GM18519 (cell line): ENCODE measurements around the gene ADSL.

Source experiments
- ATAC-seq: cut with Tn5 transposase; IDR thresholded peaks from one replicate; pipeline ENCODE4 v1.9.1; 2021; ENCODE audit warnings: mild to moderate bottlenecking, moderate library complexity; ENCODE audit not compliant: unreplicated experiment, low FRiP score

ADSL gene

GRCh38 chr22:40415531-40416266 is 69.4 kb downstream of the ADSL start:
- ATAC-seq, result no peak

GRCh38 chr22:40416267-40416570 is 69.9 kb downstream of the ADSL start:
- no peak for ATAC-seq

- ATAC-seq, result no peak
These were observed 70.3 kb downstream of the ADSL start for GRCh38 chr22:40416636-40417035.

- no peak for ATAC-seq
These were observed 70.7 kb downstream of the ADSL start for GRCh38 chr22:40417041-40417440.

DNA sequence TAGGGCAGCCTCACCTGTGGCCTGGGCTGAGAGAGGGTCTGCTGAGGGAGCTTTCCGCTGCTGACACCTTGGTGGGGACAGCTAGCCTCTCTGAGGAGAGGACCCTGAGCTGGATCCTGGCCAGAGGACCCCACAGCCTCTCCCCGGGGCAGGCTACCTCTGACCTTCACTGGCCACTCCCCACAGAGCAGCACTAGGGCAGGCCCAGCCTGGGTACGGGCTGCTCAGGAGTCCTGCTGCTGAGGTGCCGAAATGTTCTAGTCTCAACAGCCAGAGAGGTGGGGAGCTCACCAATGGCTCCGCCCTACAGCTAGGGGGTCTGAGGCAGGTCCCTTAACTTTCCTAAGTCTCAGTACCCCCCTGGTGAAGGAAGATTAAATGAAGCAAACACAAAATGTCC is 71.6 kb downstream of the ADSL start:
- ATAC-seq, result no peak

DNA sequence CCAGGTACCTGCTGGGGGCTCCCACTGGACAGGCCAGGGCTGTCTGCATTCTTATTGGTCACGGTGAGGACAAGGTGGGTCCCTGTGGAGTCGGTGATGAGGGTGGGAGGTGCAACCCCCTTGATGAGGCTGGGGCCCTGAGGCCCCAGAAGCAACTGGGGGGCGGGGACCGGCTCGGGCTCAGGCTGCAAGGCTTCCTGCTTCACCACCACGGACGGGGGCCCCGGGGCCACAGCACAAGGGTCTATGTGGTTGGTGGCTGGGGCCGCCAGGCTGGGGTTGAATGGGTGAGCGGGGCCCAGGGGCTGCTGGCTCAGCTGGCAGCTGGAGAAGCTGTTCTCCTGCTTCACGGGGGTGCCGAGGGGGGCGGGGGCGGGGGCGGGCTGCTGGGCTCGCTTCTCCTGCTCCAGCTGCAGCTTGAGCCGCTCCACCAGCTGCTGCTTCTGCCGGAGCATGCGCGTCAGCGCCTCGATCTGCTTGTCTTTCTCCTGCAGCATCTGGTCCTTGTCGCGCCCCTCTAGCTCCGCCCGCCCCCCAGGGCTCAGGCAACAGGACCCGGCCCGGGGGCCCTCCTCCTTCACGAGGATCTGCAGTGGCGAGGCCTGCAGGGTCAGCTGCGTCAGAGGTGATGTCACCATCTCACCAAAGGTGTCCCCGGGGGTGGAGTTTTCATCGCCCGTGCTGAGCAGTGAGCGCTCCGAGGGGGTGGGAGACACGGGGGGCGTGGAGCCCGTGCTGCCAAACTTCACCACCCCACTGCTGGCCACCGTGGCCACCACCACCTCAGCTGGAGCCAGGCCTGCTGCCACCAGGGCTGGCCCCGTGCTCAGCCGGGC is 72.3 kb downstream of the ADSL start:
- no peak for ATAC-seq

- ATAC-seq, result no peak
These were observed 73.4 kb downstream of the ADSL start for GRCh38 chr22:40419718-40420117.

- no peak for ATAC-seq
These were observed 74.2 kb downstream of the ADSL start for GRCh38 chr22:40420341-40421081.

DNA sequence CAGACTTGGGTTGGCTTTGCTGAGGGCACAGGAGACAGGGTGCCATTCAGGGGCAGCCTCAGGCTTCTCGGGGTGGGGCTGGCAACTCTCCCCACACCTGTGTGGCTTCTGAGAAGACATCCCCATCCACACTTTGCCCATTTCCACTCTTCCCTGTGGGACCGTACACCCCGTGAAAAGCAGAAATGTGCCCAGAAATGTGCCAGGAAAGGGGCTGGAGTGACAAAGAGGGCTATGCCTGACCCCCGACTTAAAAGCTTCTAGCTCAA is 74.7 kb downstream of the ADSL start:
- no peak for ATAC-seq

- ATAC-seq, result no peak
These were observed 75.6 kb downstream of the ADSL start for GRCh38 chr22:40421941-40422340.

DNA sequence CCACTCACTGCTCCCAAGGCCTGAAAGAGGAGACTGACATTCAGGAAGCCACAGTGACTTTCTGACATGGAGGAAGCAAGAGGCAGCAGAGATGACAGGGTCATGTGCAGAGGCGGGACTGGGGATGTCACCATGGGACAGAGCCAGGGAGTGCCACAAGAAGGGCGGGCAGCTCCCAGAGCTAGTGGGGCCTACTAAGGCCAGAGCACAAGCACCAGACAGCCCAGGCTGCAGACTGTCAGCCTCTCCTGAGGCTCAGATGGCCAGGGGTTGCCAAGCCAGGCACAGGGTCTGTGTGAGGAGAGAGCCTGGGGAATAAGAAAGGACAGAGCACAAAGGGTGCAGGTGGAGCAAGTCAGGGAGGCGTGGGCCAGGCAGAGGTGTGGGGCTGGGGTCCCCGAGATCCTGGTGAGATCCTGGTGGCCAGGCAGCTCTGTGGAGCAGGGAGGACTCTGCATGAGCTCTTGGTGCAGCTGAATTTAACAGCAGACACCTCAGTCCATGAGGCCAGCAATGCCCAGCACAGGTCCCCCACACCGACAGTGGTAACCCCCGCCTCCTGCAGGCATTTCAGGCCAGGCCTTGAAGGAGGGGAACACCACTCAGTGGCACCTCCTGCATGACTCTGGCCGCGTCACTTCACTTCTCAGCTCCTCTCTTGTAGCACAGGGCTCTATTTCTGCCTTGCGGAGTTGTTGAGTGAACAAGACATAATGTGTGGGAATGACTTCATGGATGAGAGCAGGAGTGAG is 76.4 kb downstream of the ADSL start:
- ATAC-seq, result no peak

- no peak for ATAC-seq
These were observed 77.0 kb downstream of the ADSL start for GRCh38 chr22:40423310-40423688.

- no peak for ATAC-seq
These were observed 77.8 kb downstream of the ADSL start for GRCh38 chr22:40423882-40424640.

GRCh38 chr22:40425082-40425481 is 78.8 kb downstream of the ADSL start:
- no peak for ATAC-seq

- ATAC-seq, result no peak
These were observed 80.5 kb downstream of the ADSL start for GRCh38 chr22:40426594-40427333.

- no peak for ATAC-seq
These were observed 82.5 kb downstream of the ADSL start for GRCh38 chr22:40428796-40429195.

- ATAC-seq, result no peak
These were observed 83.2 kb downstream of the ADSL start for GRCh38 chr22:40429481-40429880.

- no peak for ATAC-seq
These were observed 84.7 kb downstream of the ADSL start for GRCh38 chr22:40430991-40431390.

- no peak for ATAC-seq
These were observed 85.9 kb downstream of the ADSL start for GRCh38 chr22:40432157-40432556.

DNA sequence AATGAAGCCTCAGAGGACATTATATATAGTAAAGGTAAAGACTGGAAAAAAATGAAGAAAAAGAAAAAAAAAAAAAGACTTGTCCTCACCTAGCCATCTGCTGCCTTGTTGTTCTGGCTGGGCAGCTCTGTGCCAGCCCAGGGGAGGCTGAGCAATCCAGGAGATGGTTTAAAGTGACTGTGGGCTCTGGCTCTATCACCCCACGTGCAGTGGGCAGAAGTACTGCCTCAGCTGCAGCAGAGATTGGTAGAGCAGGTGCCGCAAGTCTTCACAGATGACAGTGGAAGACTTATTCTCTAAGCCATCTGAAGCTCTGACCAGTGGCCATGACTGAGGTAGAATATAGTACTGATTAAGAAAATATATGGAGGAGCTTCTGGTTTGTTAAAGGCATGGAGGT is 86.3 kb downstream of the ADSL start:
- no peak for ATAC-seq
